ENCODE measurements around the gene MGLL. TPM values are rescaled to one million over a fixed set of nuclear protein-coding genes. Genes with fewer than 3 reads are reported as not detected.

The MGLL gene
- 100 to 1,000 TPM in 1 of 3 donors, 10 to 100 TPM in 2; 21.7 to 137 (median 72.9) TPM for polyA plus RNA-seq

DNA sequence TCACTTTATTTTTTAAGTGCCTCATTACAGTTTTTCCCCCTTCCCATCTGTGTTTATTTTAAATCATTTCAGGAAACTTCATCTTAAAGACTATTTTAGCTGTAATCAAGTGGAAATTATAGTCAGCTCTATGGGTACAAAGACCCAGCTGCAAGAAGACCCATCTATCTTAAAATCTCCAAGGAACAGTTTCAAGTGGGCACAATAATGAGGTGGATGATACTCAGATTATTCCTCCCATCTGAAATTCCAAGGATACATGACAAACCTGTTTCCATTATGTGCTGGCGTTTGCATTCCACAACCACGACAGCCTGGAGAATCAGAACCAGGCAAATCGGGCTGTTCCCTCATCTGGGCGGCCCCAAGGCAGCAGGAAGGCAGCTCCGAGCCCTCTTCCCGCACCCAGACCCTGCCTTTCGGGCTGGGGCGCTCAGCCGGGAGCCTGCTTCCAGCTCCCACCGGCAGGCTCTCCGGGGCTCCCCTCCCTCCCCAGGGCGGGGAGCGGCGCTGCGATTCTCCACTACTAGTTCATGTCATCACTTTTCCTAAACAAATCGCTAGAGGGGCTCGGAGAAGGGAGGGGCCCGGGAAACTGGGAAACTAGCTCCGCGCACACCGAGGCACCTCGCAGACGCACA is at the start of gene MGLL:
Gene MGLL (minus strand): TSS at position 475 of the 641 bp plus-strand sequence. CDS start 197 bp downstream, at position 278.
- H3K27ac ChIP-seq (ENCODE audit: low read depth, low read length), result no peak within 1 kb of the TSS
- WGBS, 3 donors, result 0 to 7% (median 0%) methylated on average over 23 of the region's 23 CpGs

DNA sequence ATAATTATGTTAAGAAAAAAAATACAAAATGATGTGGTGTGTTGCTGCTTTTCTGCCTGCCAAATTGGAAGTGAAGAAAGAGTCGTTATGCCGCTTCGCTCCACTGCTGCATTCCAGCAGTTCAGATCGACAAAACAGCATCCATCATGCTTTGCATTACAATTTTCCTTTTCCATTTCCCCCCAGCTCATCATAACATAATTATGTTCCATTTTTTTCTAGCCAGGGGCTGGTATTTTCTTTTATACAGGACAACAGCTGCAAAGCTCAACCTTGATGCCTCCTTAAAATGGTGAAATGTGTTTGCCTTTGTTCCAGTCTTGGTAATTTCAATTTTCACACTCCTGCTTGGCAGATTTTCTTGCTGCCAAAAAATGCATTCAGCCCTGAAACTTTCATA is 47.8 kb upstream of the MGLL start:
- H3K27ac ChIP-seq (ENCODE audit: low read depth, low read length), result no peak overlapping the region

DNA sequence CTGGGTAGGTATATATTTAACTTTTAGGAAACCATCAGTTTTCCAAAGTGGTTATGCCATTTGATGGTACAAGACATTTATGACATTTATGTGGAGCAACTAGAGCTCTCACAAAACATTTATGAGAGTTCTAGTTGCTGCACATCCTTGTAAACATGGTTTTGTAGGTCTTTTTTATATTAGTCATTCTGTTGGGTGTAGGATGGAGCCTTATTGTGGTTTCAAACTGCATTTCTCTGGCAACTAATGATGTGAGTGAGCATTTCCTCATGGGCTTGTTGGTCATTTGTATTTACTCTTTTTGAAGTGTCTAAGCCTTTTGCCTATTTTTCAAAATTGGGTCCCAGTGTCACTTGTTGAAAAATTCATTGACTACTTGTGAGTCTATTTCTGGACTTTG is 45.7 kb upstream of the MGLL start:
- no peak overlapping the region for H3K27ac ChIP-seq (ENCODE audit: low read depth, low read length)

More for the DNA sequence above, 47.8 kb upstream of the MGLL start:
- WGBS, 3 donors, result 71 to 88% (median 82%) methylated on average over 4 of the region's 4 CpGs

DNA sequence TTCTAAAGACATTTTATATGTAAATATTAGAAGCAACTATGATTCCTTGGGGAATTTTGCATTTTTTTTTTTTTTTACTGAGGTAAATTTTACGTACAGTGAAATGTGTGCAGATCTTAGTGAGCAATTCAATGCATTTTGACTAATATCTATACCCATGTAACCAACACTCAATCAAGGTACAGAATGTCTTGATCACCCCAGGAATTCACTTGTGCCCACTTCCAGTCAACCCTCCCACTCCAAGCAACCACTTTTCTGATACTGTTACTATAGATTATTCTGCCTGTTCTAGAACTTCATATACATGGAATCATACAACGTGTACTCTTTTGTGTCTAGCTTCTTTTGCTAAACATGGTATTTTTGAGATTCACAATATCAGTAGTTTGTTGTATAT is 45.1 kb upstream of the MGLL start:
- no peak overlapping the region for H3K27ac ChIP-seq (ENCODE audit: low read depth, low read length)
- WGBS, 3 donors, result 89 to 91% (median 90%) methylated on average over 2 of the region's 2 CpGs

DNA sequence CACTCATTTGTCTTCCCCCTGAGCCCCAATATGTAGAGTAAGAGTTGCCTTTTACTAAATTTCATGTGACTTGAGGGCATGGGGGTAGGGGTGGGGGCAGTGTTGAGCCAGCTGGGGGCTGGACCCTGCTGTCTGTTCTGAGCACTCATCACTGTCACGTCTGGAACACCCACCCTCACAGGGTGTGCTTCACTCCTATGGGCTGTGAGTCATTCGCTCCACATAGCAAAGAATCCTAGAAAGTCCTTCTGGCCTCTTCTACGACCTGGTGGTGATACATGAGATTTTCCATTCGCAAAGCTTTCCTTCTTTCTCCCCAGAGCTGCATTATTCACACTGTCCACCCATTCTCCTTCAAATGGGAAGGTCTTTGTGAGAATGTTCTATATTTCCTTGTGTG is 43.6 kb upstream of the MGLL start:
- whole genome bisulfite sequencing, 3 donors, result 79 to 94% (median 81%) methylated on average over 4 of the region's 4 CpGs
- H3K27ac ChIP-seq (ENCODE audit: low read depth, low read length), result no peak overlapping the region

DNA sequence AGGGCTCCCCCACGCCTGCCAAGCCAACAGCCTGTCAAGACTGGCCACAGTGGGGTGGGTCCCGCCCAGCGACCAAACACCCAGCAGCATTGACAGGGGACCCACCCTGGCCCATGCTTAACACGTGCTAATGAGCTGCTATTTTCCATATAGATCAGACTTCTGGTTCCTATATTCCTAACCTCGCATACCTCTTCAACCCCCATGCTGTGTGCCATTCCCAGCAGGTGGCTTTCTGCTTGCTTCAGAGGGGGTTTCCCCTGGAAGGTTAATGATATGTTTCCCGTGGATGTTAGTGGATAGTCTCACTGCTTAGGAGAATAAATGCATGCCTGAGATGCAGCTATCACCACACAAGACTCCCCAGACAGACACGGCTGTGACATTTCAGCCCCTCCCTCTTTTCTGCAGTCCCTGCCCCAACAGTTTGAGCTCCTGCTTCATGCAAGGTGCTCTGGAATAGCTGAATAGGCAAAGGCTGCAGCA is 37.9 kb upstream of the MGLL start:
- 35 to 68% (median 62%) methylated on average over 7 of the region's 7 CpGs for WGBS, 3 donors
- no peak overlapping the region for H3K27ac ChIP-seq (ENCODE audit: low read depth, low read length)

DNA sequence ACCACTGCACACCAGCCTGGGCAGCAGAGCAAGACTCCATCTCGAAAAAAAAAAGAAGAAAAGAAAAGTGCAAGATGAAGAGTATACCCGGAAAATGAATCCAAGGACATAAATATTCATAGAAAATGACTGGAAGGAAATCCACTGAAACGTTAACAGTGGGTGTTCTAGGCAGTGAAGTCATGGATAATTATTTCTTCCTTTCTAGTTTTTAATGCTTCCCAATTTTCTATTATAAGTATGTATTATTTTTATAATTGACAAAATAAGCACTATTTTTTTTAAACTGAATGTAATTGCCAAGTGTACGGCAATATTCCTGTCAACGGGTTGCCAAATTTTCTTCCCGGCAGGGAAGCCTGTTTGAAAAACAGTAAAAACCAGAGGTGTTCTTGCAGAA is 37.4 kb upstream of the MGLL start:
- WGBS, 3 donors, result 67 to 82% (median 79%) methylated on average over 6 of the region's 6 CpGs
- H3K27ac ChIP-seq (ENCODE audit: low read depth, low read length), result no peak overlapping the region

DNA sequence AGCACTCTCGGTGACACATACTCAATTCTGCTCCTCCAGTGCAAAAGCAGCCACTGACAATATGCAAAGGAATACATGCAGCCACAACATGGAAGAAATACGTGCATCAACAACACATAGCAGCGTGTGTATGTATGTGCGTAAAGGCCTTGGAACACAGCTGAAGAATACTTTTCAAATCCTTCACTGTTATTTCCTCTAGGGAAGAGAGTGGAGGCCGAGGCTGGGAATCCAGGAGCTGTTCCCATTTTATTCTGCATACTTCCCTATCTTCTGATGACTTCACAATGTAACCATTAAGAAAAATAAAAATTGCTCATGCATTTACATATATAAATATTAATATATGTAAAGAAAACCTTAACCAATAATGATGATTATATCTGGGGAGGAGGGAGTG is 36.6 kb upstream of the MGLL start:
- WGBS, 3 donors, result 72 to 92% (median 84%) methylated on average over 5 of the region's 5 CpGs
- H3K27ac ChIP-seq (ENCODE audit: low read depth, low read length), result no peak overlapping the region

DNA sequence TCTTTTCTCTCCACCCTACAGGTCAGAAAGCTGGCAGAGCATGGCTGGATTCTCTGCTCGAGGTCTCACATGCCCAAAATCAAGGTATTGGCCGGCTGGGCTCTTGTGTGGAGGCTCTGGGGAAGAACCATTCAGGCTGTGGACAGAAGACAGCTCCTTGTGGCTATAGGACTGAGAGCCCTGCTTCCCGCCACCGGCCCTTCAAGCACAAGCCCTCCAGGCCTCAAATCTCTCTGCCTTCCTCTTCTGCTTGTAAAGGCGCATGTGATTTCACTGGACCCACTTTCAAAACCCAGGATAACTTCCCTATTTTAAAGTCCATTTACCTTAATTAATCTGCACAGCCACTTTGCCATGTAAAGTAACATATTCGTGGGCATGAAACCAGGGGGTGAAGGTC is 36.2 kb upstream of the MGLL start:
- H3K27ac ChIP-seq (ENCODE audit: low read depth, low read length), result no peak overlapping the region
- WGBS, 3 donors, result 70 to 89% (median 75%) methylated on average over 6 of the region's 6 CpGs

DNA sequence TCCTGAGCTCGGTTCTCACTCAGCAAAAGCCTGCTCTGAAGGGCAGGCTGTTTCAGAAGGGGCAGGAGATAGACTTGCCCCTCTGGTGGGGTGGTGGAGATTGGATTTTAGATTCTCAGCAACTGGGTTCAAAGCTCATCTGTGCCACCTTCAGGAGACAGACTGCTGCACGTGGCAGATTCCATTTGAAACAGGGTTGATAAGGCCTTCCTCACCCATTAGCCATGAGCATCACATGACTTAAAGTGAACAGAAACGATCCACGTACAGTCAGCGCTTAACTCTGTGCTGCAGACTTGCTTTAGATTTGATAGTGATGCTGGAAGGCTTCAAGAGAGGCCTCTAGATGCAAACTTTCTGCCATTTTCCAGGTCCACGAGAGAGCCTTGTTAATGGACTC is 35.0 kb upstream of the MGLL start:
- H3K27ac ChIP-seq (ENCODE audit: low read depth, low read length), result no peak overlapping the region
- 71 to 74% (median 73%) methylated on average over 6 of the region's 6 CpGs for whole genome bisulfite sequencing, 3 donors

DNA sequence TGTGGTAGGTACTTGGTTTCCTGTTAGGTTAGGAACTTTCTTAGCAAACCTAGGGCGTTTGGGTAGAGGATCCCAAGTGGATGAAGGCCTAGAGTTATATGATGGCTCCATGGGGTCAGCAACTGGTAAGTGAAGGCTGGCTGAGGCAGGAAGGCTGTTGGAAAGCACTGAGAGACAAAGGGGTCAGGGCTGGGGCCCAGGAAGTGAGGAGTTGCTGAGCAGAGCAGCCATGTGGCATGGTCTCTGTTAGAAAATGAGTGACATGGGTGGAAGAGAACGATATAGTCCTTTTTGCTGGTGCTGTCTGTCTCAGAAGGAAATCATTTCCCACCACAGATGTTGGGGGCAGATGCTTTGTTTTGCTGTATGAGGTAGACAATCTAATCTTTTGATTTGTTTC is 34.5 kb upstream of the MGLL start:
- WGBS, 3 donors, result 72 to 84% (median 75%) methylated on average over 2 of the region's 2 CpGs
- no peak overlapping the region for H3K27ac ChIP-seq (ENCODE audit: low read depth, low read length)

DNA sequence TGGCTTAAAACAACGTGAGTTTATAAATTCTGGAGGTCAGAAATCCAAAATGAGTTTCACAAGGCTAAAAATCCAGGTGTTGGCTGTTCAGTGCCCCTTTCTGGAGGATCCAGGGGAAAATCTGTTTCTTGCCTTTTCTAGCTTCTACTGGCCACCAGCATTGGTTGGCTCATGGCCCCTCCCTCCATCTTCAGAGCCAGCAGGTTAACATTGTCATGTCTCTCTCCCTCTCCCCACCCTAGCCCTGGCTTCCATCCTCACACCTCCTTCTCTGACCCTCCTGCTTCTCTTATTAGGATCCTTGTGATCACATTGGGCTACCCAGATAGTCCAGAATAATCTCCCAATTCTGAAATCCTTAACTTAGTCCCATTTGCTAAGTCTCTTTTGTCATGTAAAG is 32.9 kb upstream of the MGLL start:
- WGBS, 3 donors, result 59 to 78% (median 60%) methylated on average over 1 of the region's 1 CpG
- no peak overlapping the region for H3K27ac ChIP-seq (ENCODE audit: low read depth, low read length)

DNA sequence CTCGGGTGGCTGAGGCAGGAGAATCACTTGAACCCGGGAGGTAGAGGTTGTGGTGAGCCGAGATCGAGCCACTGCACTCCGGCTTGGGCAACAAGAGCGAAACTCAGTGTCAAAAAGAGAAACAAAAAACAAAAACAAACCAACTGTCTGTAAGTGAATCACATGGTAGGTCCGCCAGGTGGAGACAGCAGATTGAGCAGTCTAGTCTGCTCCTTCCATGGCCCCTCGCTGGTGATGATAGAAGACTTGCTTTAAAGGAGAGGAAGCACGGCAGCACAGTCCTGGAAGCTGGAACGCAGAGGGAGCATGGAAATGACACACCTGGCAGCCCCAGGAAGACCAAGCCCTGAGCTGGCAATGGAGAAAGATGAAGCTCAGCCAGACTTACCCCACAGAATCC is 31.4 kb upstream of the MGLL start:
- H3K27ac ChIP-seq (ENCODE audit: low read depth, low read length), result no peak overlapping the region

DNA sequence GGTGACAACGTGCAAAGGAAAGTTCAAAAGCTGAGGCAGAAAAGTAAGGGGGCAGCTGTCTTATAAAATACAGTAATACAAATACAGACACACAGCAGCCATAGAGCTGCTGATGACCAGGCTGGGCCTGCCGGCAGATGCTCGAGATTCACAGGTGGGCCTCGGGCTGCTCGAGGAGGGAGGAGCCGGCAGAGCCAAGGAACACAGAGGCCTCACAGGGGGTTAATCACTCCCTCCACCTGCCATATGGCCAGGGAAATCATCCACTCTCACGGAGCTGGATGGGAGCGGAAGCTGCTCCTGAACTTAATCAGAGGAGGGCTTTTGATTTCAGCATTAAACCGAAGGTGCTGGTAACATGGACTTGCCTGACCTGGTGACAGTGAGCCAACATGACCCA is 29.6 kb upstream of the MGLL start:
- WGBS, 3 donors, result 71 to 89% (median 86%) methylated on average over 9 of the region's 9 CpGs

More for the DNA sequence above, 31.4 kb upstream of the MGLL start:
- 81 to 94% (median 91%) methylated on average over 10 of the region's 10 CpGs for WGBS, 3 donors

DNA sequence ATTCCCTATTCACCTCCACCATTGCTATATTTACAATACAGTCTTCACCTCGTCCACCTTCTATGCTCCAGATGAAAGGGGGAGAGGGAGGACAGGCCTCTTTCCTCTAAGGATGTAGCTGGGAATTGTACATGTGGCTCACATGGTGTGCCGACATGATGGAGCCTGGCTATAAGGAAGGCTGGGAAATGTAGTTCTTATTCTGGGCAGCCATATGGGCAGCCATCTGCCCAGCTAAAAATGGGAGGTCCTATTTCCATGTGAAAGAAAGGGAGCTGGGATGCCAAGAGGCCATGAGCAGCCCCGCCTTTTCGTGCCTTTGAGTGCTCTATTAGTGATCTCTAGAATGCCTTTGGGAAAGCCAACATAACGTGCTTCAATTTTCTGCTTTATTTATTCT is 27.1 kb upstream of the MGLL start:
- no peak overlapping the region for H3K27ac ChIP-seq (ENCODE audit: low read depth, low read length)
- whole genome bisulfite sequencing, 3 donors, result 84 to 91% (median 90%) methylated on average over 5 of the region's 5 CpGs

More for the DNA sequence above, 29.6 kb upstream of the MGLL start:
- H3K27ac ChIP-seq (ENCODE audit: low read depth, low read length), result no peak overlapping the region

DNA sequence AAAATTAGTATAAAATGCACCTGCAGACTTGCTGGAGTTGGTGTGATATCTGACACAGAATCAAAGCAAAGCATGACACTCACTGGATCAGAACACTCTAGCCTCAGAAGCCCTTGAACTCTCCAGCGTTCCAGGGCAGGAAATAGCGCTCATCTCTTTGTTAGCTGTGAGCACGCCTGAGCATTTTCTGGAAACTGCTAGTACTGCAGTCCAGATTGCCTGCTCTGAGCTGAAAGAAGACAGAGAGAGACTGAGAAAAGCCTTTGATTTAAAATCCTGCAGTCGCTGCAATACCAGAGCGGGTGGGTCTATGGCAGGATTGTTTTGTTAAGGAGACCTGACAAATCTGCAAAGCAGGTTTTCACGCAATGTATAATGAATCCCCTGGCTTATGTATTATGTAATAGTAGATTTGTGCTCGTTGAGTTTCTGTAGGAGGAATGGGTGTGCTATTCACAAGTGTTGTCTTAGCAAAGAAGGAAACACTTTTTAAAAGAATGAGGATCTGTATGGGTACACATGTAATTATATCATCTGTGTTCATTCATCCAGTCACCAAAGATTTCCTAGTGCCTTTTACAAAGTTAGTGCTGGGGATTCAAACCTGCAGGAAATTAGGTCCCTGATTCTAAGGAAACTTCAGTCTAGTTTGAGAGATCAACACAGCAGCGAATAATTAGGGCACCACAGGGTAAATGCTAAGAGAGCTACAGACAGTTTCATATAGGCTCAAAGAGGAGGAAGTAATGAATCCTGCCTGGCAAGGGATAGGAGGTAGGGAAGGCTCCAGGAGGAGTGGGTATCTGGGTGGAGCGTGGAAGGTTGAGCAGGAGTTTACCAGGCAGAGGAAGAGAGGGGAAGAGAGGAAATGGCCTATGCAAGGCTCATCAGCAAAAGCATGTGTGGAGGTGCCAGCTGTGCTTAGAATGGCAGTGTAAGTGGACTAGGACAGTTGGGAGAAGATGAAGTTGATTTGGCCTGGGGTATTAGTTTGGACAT is 26.1 kb upstream of the MGLL start:
- H3K27ac ChIP-seq (ENCODE audit: low read depth, low read length), result no peak overlapping the region

DNA sequence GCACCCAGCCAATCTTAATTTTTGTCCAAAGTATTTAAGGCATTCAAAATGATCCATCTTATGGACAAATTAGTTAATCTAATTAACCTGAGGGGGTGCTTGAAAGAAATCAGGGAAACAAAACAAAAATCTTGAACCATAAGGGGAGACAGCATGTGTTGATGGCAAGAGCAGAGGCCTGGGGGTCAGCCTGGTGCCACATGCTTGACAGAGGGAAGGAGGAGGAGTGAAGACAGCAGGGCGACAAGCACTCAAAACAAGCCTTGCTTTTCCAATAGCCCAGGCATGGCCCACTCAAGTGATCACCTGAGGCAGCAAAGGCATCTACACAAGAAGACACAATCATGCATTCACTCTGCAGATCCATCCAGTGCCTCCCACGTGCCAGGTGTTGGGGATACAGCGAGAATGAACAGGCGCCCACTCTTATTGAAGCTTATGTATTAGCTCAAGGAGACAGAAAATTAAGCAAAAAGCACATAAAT is 25.0 kb upstream of the MGLL start:
- H3K27ac ChIP-seq (ENCODE audit: low read depth, low read length), result no peak overlapping the region
- WGBS, 3 donors, result 83 to 98% (median 91%) methylated on average over 4 of the region's 4 CpGs

More for the DNA sequence above, 26.1 kb upstream of the MGLL start:
- 57 to 64% (median 62%) methylated on average over 9 of the region's 9 CpGs for WGBS, 3 donors

DNA sequence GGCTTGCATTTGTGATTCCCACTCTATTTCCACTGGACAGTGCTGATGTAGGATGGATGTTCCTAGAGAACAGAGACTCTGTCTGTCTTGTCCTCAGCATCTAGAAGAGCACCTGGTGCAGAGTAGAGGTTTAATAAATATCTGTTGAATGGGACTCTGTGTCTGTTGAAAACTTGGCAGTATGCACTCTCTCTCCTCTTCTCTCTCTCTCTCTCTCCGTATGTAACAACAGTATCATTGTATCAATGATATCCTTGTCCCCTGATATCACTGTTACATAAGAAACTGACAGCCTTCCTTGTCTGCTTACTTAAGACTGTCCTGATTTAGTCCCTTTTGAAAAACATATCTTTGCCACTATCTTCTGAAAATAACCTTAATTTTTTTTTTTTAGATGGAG is 24.3 kb upstream of the MGLL start:
- H3K27ac ChIP-seq (ENCODE audit: low read depth, low read length), result no peak overlapping the region
- WGBS, 3 donors, result 13 to 80% (median 52%) methylated on average over 1 of the region's 1 CpG

DNA sequence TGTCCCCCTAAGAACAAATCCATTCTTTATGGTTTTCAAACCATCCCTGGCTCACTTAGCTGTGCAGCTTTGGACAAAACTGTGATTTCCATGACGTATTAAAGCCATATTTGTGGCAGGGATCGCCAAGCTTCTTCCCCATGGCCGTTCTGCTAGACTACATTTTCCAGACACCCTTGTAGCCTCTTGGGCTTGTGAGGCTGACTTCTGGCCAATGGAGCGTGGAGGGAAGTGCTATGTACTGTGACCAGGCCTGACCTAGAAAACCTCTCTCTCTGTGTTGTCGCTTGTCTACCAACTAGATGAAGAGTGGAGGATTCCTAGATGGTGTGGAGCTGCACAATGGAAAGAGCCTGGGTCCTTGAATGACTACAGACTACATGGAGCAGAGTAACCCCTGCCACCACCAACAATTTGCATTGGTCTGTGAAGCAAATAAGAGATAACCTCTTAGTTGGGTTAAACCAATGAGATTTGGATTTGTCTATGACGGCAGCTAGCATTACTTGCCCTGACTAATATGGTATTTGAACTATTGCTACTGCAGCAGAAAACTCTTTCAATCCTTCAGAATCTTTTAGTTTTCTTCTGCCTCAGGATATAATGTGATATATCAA is 22.1 kb upstream of the MGLL start:
- H3K27ac ChIP-seq (ENCODE audit: low read depth, low read length), result no peak overlapping the region
- 80 to 90% (median 85%) methylated on average over 6 of the region's 6 CpGs for WGBS, 3 donors

All from adipose tissue (tissue), 3 donors.